Measurements from ENCODE around the gene MATR3.

Gene MATR3

GRCh38 chr5:139377226-139377625 lies 83.7 kb downstream of the MATR3 start:
- no peak overlapping the region for H3K4me3 Mint-ChIP-seq
- peaks cover 16% of the 10 kb centered on the region for H3K4me1 Mint-ChIP-seq
- H3K9me3 Mint-ChIP-seq = no peaks in the 10 kb centered on the region
- H3K27me3 Mint-ChIP-seq = no peaks in the 10 kb centered on the region
- no peak for ATAC-seq
- no peak overlapping the region for H3K27ac Mint-ChIP-seq
- DNase-seq = no peak

GRCh38 chr5:139378101-139378825 lies 84.7 kb downstream of the MATR3 start:
- DNase-seq (no peak), ATAC-seq (no peak)
- H3K4me3 Mint-ChIP-seq = no peak overlapping the region
- no peak overlapping the region for H3K27ac Mint-ChIP-seq
- H3K9me3 Mint-ChIP-seq = no peaks in the 10 kb centered on the region
- H3K4me1 Mint-ChIP-seq = peaks cover 16% of the 10 kb centered on the region
- H3K27me3 Mint-ChIP-seq = no peaks in the 10 kb centered on the region

GRCh38 chr5:139378941-139379361 lies 85.4 kb downstream of the MATR3 start:
- ATAC-seq (no peak), DNase-seq (no peak)
- Mint-ChIP-seq H3K27ac (peak overlapping the region in 1 of 2 donors; percentile 77), H3K9me3 (no peaks in the 10 kb centered on the region), H3K4me3 (no peak overlapping the region), H3K4me1 (peaks cover 16% of the 10 kb centered on the region), H3K27me3 (no peaks in the 10 kb centered on the region)

- Mint-ChIP-seq H3K9me3 (no peaks in the 10 kb centered on the region), H3K27ac (peak overlapping the region; percentile 4 to 77), H3K4me1 (peaks cover 24% of the 10 kb centered on the region), H3K27me3 (no peaks in the 10 kb centered on the region), H3K4me3 (no peak overlapping the region)
- ATAC-seq (no peak), DNase-seq (no peak)
Measured at GRCh38 chr5:139379626-139380449, 86.3 kb downstream of the MATR3 start.

Measured in stimulated activated naive CD8-positive, alpha-beta T cell treated with anti-CD3 and anti-CD28 coated beads, Interleukin-15, amount 100 ng/mL, for 72 hours (primary cell).